Medulla oblongata (tissue), 1 donor: ENCODE results near the gene BMAL2.

Experiments
- DNase-seq: peaks from one replicate; pipeline ENCODE4 v3.0.0-alpha.2; 2015; ENCODE audit errors: extremely low spot score

Gene BMAL2

GRCh38 chr12:27355979-27356378 is 23.3 kb downstream of the BMAL2 start:
- DNase-seq: no peak

GRCh38 chr12:27359578-27360340 is 27.1 kb downstream of the BMAL2 start:
- no peak for DNase-seq

- no peak for DNase-seq
Measured at GRCh38 chr12:27361372-27361771, 28.7 kb downstream of the BMAL2 start.

GRCh38 chr12:27366621-27367020 is 34.0 kb downstream of the BMAL2 start:
- no peak for DNase-seq

GRCh38 chr12:27367078-27367477 is 34.4 kb downstream of the BMAL2 start:
- no peak for DNase-seq

GRCh38 chr12:27382171-27382795 is 49.6 kb downstream of the BMAL2 start:
- DNase-seq: no peak
